ENCODE results near the gene GON4L.
"Not testable (repeated sequence)": the region's sequence is repeated elsewhere in the genome, so short reads cannot be mapped to it uniquely, and the experiment has no call there.

GON4L gene

GRCh38 chr1:155831279-155831976 is 25.6 kb downstream of the GON4L start:
- DNase-seq (ENCODE audit: low read depth), result no peak

DNA sequence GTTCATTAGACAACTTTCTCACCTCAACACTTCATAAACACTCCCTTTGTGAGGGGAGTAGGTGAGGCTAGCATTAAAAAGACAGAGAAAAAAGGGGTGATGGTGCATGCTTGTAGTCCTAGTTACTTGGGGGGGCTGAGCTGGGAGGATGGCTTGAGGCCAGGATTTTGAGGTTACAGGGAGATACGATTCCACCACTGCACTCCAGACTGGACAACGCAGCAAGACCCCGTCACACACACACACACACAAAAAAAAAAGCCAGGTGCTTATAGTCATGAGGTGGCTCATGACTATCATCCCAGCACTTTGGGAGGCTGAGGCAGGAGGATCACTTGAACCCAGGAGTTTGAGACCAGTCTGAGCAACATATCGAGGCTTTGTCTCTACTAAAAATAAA is 29.6 kb downstream of the GON4L start:
- no peak for DNase-seq (ENCODE audit: low read depth)

GRCh38 chr1:155816351-155816750 is 40.7 kb downstream of the GON4L start:
- no peak for DNase-seq (ENCODE audit: low read depth)

- no peak for DNase-seq (ENCODE audit: low read depth)
These were observed 43.3 kb downstream of the GON4L start for GRCh38 chr1:155813672-155814071.

- DNase-seq (ENCODE audit: low read depth), result no peak
These were observed 44.1 kb downstream of the GON4L start for GRCh38 chr1:155812878-155813277.

DNA sequence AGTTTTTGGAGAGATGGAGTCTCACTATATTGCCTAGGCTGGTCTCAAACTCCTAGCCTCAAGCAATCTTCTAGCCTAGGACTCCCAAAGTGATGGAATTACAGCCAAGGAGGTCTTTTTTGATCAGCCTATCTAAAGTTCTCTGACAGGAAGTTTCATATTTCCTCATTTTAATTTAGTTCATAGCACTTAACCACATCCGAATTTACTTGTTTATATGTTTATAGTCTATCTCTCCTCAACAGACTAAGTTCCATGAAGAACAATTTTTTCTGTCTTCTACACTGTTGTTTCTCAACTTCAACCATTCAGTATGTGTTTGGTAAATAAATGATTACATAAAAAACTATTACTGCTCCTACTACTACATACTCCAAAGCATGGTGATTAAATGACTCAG is 47.9 kb downstream of the GON4L start:
- no peak for DNase-seq (ENCODE audit: low read depth)

DNA sequence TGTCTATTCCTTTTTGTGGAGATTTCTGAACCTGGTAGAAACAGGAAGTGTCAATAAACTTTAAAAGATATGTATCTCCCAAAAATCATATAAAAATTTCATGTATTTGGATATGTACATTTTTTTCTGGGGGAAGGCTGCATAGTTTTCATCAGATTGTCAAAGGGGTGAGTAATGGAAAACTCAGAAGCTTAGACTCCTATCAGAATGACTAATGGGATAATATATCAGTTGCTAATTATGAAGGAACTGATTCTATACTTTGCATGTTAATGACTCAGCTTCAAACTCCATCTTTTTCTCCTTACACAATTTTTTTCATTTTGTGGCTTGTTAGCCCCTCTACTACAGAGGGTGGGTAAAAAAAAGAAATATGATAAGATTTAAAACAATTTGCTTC is 55.9 kb downstream of the GON4L start:
- DNase-seq (ENCODE audit: low read depth), result no peak

DNA sequence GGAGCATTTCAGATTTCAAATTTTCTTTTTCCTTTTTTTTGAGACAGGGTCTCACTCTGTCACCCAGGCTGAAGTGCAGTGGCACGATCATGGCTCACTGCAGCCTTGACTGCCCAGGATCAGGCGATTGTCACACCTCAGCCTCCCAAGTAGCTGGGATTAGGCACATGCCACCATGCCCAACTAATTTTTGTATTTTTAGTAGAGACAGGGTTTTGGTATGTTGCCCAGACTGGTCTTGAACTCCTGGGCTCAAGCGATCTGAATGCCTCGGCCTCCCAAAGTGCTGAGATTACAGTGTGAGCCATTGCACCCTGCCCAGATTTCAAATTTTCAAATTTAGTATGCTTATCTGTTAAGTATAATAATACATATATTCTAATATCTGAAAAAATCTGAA is 61.4 kb downstream of the GON4L start:
- not testable (repeated sequence) for DNase-seq (ENCODE audit: low read depth)

DNA sequence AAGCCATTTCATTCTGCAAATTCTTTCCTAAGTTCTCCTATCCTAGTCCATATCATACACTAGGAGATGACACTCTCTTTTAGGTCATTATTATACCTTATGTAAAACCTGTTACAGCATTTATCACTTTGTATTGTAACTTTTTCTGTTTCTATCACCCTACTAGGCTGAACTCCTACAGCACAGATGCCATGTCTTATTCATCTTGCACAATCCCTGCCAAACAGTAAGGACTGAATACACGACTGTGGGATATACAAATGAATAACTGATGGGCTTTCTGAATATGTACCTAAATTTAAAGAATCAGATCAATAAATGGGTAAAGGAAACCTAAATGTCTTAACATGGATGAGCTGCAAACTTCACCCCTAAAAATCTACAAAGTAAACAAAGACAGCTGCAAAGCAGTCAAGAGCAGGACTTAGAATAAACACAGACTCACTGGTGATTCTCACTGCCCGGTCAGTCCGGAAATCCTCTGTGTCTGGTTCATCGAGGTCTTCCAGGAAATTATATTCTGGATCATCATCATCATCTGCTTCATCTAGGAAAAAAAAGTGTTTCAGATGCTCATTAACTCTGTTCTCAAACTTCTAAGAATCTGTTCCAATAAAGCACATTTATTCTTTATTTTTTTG is 62.3 kb downstream of the GON4L start:
- DNase-seq (ENCODE audit: low read depth), result no peak

GRCh38 chr1:155793213-155793612 is 63.8 kb downstream of the GON4L start:
- DNase-seq (ENCODE audit: low read depth), result no peak

GRCh38 chr1:155777582-155777981 is 79.4 kb downstream of the GON4L start:
- DNase-seq (ENCODE audit: low read depth), result no peak

- DNase-seq (ENCODE audit: low read depth), result no peak
These were observed 80.6 kb downstream of the GON4L start for GRCh38 chr1:155776414-155776813.

GRCh38 chr1:155773221-155773620 is 83.8 kb downstream of the GON4L start:
- no peak for DNase-seq (ENCODE audit: low read depth)

GRCh38 chr1:155769257-155769656 is 87.8 kb downstream of the GON4L start:
- no peak for DNase-seq (ENCODE audit: low read depth)

- DNase-seq (ENCODE audit: low read depth), result not testable (repeated sequence)
These were observed 89.5 kb downstream of the GON4L start for GRCh38 chr1:155767399-155767989.

DNA sequence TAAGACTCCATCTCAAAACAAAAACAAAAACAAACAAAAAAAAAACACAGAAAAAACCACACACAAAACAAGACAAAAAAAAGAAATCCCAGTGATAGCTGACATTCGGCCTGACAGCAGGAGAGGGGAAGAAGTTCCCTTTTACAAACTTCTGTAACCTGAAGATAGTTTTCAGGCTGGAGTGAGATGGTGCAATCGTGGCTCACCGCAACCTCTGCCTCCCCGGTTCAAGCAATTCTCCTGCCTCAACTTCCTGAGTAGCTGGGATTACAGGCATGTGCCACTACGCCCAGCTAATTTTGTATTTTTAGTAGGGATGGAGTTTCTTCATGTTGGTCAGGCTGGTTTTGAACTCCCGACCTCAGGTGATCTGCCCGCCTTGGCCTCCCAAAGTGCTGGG is 93.0 kb downstream of the GON4L start:
- DNase-seq (ENCODE audit: low read depth), result not testable (repeated sequence)

- DNase-seq (ENCODE audit: low read depth), result not testable (repeated sequence)
These were observed 93.8 kb downstream of the GON4L start for GRCh38 chr1:155763090-155763815.

GRCh38 chr1:155761736-155762405 is 95.1 kb downstream of the GON4L start:
- no peak for DNase-seq (ENCODE audit: low read depth)

DNA sequence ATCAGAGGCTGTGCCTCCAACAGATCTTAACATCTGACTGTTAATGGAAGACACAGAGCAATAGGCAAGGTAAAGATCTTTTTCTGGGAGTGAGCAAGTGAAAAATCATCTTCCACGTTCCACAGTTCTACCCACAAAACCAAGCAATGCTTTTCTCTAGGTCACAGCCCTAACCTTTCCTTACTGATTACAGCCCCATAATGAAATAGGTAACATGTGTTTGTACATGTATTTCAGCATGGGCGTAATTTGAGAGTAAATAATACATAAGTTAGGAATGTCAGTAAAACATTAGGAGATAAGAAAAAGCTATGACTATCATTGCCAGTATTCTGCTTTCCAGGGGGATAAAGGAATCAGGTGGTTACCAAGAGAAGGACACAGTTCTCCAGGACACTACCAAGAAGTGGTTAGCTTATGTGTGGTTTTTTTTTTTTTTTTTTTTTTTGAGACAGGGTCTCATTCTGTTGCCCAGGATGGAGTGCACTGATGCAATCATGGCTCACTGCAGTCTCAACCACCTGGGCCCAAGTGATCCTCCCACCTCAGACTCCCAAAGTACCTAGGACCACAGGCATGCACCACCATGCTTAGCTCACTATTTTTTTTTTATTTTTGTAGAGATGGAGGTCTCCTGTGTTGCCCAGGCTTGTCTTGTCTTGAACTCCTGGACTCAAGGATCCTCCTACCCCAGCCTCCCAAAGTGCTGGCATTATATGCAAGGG is 96.1 kb downstream of the GON4L start:
- no peak for DNase-seq (ENCODE audit: low read depth)

GRCh38 chr1:155759966-155760630 is 96.9 kb downstream of the GON4L start:
- DNase-seq (ENCODE audit: low read depth), result no peak

DNA sequence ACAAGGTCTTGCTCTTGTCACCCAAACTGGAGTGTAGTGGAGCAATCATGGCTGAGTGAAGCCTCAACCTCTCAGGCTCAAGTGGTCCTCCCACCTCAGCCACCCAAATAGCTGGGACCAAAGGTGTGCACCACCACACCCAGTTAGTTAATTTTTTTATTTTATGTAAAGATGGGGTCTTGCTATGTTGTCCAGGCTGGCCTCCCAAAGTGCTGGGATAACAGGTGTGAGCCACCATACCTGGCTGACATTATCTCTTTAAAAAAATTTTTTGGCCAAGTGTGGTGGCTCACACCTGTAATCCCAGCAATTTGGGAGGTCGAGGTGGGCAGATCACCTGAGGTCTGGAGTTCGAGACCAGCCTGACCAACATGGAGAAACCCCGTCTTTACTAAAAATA is 98.0 kb downstream of the GON4L start:
- DNase-seq (ENCODE audit: low read depth), result not testable (repeated sequence)
